ENCODE measurements around the gene ORAI3. TPM values are rescaled to one million over a fixed set of nuclear protein-coding genes. Genes with fewer than 3 reads are reported as not detected.

Gene ORAI3
- total RNA-seq, 6 donors from 2014 or later, result 22.2 to 33.9 (median 28.4) TPM

GRCh38 chr16:30953511-30954124 lies 4.8 kb downstream of the ORAI3 start:
- ATAC-seq (ENCODE audit: low FRiP score in 2 of 2) (no peak), DNase-seq (peak; percentile 52 to 79)
- H3K27ac ChIP-seq, result no peak overlapping the region
- no peak overlapping the region for H3K4me3 ChIP-seq
- H3K36me3 ChIP-seq, result peaks cover 0 to 7% (median 0%) of the 10 kb centered on the region in 4 donors
- 40 to 61% methylated on average over 7 to 10 of the region's 15 CpGs for WGBS, 2 donors
- TF ChIP-seq EP300 (IDR thresholded peaks at IDR 0.05) (no peak), CTCF (IDR thresholded peaks at IDR 0.05) (peak; percentile 17 to 64 (median 42))
- peaks cover 27 to 49% (median 33%) of the 10 kb centered on the region in 4 donors for H3K4me1 ChIP-seq
- no peaks in the 10 kb centered on the region for H3K27me3 ChIP-seq
- no peaks in the 10 kb centered on the region for H3K9me3 ChIP-seq

GRCh38 chr16:30954993-30955392 lies 6.1 kb downstream of the ORAI3 start:
- H3K4me1 ChIP-seq, result peaks cover 29 to 56% (median 38%) of the 10 kb centered on the region in 4 donors

GRCh38 chr16:30956601-30957455 lies 8.0 kb downstream of the ORAI3 start:
- WGBS, 2 donors, result 28 to 33% methylated on average over 30 to 35 of the region's 42 CpGs
- Histone ChIP-seq H3K9me3 (no peaks in the 10 kb centered on the region), H3K27ac (peak overlapping the region; percentile 95 to 98 (median 96)), H3K4me1 (peaks cover 14 to 42% (median 20%) of the 10 kb centered on the region in 4 donors), H3K4me3 (peak overlapping the region; percentile 62 to 98 (median 95)), H3K36me3 (peaks cover 13 to 36% (median 22%) of the 10 kb centered on the region in 4 donors), H3K27me3 (no peaks in the 10 kb centered on the region)
- peak; percentile 92 for ATAC-seq (ENCODE audit: low FRiP score in 2 of 2)
- TF ChIP-seq POLR2A (IDR thresholded peaks at IDR 0.05) (no peak), EP300 (IDR thresholded peaks at IDR 0.05) (peak in 1 of 4 donors; percentile 24)
- DNase-seq, result peak; percentile 81 to 97

More at GRCh38 chr16:30954993-30955392, 6.1 kb downstream of the ORAI3 start:
- no peak overlapping the region for H3K4me3 ChIP-seq
- H3K27me3 ChIP-seq, result no peaks in the 10 kb centered on the region
- no peak overlapping the region for H3K27ac ChIP-seq
- WGBS, 2 donors, result 87 to 92% methylated on average over 8 of the region's 8 CpGs
- DNase-seq, result no peak
- H3K36me3 ChIP-seq, result peaks cover under 1 to 17% (median 6%) of the 10 kb centered on the region in 4 donors
- H3K9me3 ChIP-seq, result no peaks in the 10 kb centered on the region
- ATAC-seq (ENCODE audit: low FRiP score in 2 of 2), result no peak
- TF ChIP-seq CTCF (IDR thresholded peaks at IDR 0.05) (no peak), POLR2A (IDR thresholded peaks at IDR 0.05) (no peak), EP300 (IDR thresholded peaks at IDR 0.05) (no peak)

GRCh38 chr16:30957456-30958174 lies 8.7 kb downstream of the ORAI3 start, which contains the start of gene SETD1A:
Gene SETD1A (plus strand): TSS chr16:30957754. CDS start chr16:30958732, 978 bp downstream.
- Histone ChIP-seq H3K27ac (peak within 1 kb of the TSS; percentile 95 to 98 (median 96)), H3K27me3 (no peaks in the 10 kb centered on the region), H3K4me1 (peaks cover 13 to 41% (median 19%) of the 10 kb centered on the region in 4 donors), H3K36me3 (peaks cover 20 to 43% (median 30%) of the 10 kb centered on the region in 4 donors), H3K4me3 (peak within 1 kb of the TSS; percentile 63 to 98 (median 95)), H3K9me3 (no peaks in the 10 kb centered on the region)
- ATAC-seq (ENCODE audit: low FRiP score in 2 of 2) (peak; percentile 96 to 97), DNase-seq (peak; percentile 96 to 97)
- TF ChIP-seq POLR2AphosphoS5 (IDR thresholded peaks at IDR 0.05) (peak; percentile 61 to 70), EP300 (IDR thresholded peaks at IDR 0.05) (no peak), POLR2A (IDR thresholded peaks at IDR 0.05) (peak in 2 of 4 donors; percentile 37 to 69), CTCF (IDR thresholded peaks at IDR 0.05) (peak in 4 of 6 experiments; percentile 5 to 43 (median 15))
- 0% methylated on average over 6 to 39 of the region's 85 CpGs for WGBS, 2 donors

All from upper lobe of left lung (tissue), 6 donors.